ENCODE data around the gene HLA-E.

DNA sequence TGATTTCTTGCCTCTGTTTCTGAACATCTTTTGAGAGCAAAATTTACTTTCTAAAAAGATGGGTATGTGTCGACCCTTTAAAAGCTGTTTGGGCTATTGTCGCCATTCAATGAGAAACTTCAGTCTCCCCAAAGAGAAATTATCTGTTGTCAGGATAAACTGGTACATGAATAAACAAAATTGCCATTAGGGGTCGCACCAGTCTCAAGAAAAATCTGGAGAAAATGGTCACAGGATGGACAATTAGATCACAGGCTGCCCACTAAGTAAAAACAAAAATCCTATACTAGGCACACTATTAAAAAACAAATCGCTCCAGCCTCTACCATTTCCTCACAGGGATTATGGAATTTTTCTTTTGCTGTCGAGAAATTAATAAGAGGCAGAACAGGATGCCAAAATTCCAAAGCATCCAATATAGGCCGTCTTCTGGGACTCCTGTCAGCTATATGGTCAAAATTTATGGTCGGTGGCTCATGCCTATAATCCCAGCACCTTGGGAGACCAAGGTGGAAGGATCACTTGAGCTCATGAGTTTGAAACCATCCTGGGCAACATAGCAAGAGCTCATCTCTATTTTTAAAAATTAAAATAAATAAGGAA is 5.5 kb upstream of the HLA-E start:
- TF ChIP-seq, protein P1, sequence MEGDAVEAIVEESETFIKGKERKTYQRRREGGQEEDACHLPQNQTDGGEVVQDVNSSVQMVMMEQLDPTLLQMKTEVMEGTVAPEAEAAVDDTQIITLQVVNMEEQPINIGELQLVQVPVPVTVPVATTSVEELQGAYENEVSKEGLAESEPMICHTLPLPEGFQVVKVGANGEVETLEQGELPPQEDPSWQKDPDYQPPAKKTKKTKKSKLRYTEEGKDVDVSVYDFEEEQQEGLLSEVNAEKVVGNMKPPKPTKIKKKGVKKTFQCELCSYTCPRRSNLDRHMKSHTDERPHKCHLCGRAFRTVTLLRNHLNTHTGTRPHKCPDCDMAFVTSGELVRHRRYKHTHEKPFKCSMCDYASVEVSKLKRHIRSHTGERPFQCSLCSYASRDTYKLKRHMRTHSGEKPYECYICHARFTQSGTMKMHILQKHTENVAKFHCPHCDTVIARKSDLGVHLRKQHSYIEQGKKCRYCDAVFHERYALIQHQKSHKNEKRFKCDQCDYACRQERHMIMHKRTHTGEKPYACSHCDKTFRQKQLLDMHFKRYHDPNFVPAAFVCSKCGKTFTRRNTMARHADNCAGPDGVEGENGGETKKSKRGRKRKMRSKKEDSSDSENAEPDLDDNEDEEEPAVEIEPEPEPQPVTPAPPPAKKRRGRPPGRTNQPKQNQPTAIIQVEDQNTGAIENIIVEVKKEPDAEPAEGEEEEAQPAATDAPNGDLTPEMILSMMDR (IDR thresholded peaks at IDR 0.05 in 8 of 11, conservative IDR thresholded peaks at IDR 0.05 in 3 of 11) = peak; percentile 32 to 84 (median 66)
- no peak for TF ChIP-seq POLR2A (IDR thresholded peaks at IDR 0.05)
- no peak for TF ChIP-seq POLR2AphosphoS5 (IDR thresholded peaks at IDR 0.05)
